NCI-H1417 treated with DMSO at 0.1 percent for 48 hours (cell line): Measurements from ENCODE around the gene GRIK4.
"Not testable (repeated sequence)": the region's sequence is repeated elsewhere in the genome, so short reads cannot be mapped to it uniquely, and the experiment has no call there.

Experiments used
- DNase-seq: peaks from one replicate; lab custom pipeline; 2025; lab: John Stamatoyannopoulos, UW

The GRIK4 gene

GRCh38 chr11:120511116-120511819, at the start of gene GRIK4:
GRIK4 (plus strand) TSS chr11:120511748; CDS start chr11:120660319, 148,571 bp downstream.
- DNase-seq, result peak; percentile 33

- no peak for DNase-seq
Measured at GRCh38 chr11:120462825-120463224, 48.7 kb upstream of the GRIK4 start.

- no peak for DNase-seq
Measured at GRCh38 chr11:120465921-120466534, 45.5 kb upstream of the GRIK4 start.

GRCh38 chr11:120467627-120468026, 43.9 kb upstream of the GRIK4 start:
- DNase-seq, result no peak

GRCh38 chr11:120471131-120471530, 40.4 kb upstream of the GRIK4 start:
- no peak for DNase-seq

- DNase-seq, result no peak
Measured at GRCh38 chr11:120471994-120472393, 39.6 kb upstream of the GRIK4 start.

GRCh38 chr11:120473503-120473902, 38.0 kb upstream of the GRIK4 start:
- no peak for DNase-seq

- DNase-seq, result no peak
Measured at GRCh38 chr11:120482149-120482548, 29.4 kb upstream of the GRIK4 start.

- no peak for DNase-seq
Measured at GRCh38 chr11:120484722-120485121, 26.8 kb upstream of the GRIK4 start.

- DNase-seq, result no peak
Measured at GRCh38 chr11:120486138-120486537, 25.4 kb upstream of the GRIK4 start.

- DNase-seq, result no peak
Measured at GRCh38 chr11:120489799-120490198, 21.7 kb upstream of the GRIK4 start.

GRCh38 chr11:120492486-120492885, 19.1 kb upstream of the GRIK4 start:
- no peak for DNase-seq

GRCh38 chr11:120494595-120494994, 17.0 kb upstream of the GRIK4 start:
- DNase-seq, result no peak

GRCh38 chr11:120499088-120499487, 12.5 kb upstream of the GRIK4 start:
- DNase-seq, result no peak

GRCh38 chr11:120499859-120500258, 11.7 kb upstream of the GRIK4 start:
- no peak for DNase-seq

- DNase-seq, result no peak
Measured at GRCh38 chr11:120500414-120501071, 11.0 kb upstream of the GRIK4 start.

GRCh38 chr11:120501440-120501839, 10.1 kb upstream of the GRIK4 start:
- DNase-seq, result peak; percentile 15

GRCh38 chr11:120501976-120502755, 9.4 kb upstream of the GRIK4 start:
- no peak for DNase-seq

GRCh38 chr11:120503529-120503928, 8.0 kb upstream of the GRIK4 start:
- DNase-seq, result not testable (repeated sequence)

GRCh38 chr11:120505801-120506425, 5.6 kb upstream of the GRIK4 start:
- DNase-seq, result no peak

GRCh38 chr11:120509346-120510053, 2.0 kb upstream of the GRIK4 start:
- no peak for DNase-seq
